Breast epithelium (tissue), 4 donors: ENCODE results near the gene CACNG4. TPM values are rescaled to one million over a fixed set of nuclear protein-coding genes. Genes with fewer than 3 reads are reported as not detected.

Experiments
- DNase-seq, 2 donors: peaks; one replicate each; pipeline ENCODE4 v3.0.0-alpha.2; 2019; ENCODE audit warnings: low spot score in 2 of 2
- H3K27ac ChIP-seq, 2 donors: fragments of 200-600 bp; sonication (generic) in 1 of 2; one replicate each; pipeline ENCODE4 v1.5.1; 2016 to 2019; ENCODE audit warnings: mild to moderate bottlenecking in 1 of 2
- H3K27me3 ChIP-seq, 2 donors: fragments of 200-600 bp; sonication (generic) in 1 of 2; one replicate each; pipeline versions ENCODE4 v1.5.1 to v1.6.0; 2017 to 2019; ENCODE audit warnings: control low read depth in 1 of 2, mild to moderate bottlenecking in 1 of 2
- H3K36me3 ChIP-seq: fragments of 200-600 bp; one replicate; pipeline ENCODE4 v1.5.1; 2019
- H3K4me1 ChIP-seq, 2 donors: fragments of 200-600 bp; sonication (generic); one replicate each; pipeline ENCODE4 v1.5.1; 2016 to 2019; ENCODE audit warnings: control low read depth in 1 of 2
- H3K4me3 ChIP-seq, 3 donors: fragments of 200-600 bp; sonication (generic); 1 replicate in 2 of 3; 2 replicates in 1 of 3; pipeline ENCODE4 v1.5.1; 2016 to 2019; ENCODE audit warnings: mild to moderate bottlenecking in 3 of 3, moderate library complexity in 2 of 3
- H3K9me3 ChIP-seq, 2 donors: fragments of 200-600 bp; sonication (generic) in 1 of 2; one replicate each; pipeline ENCODE4 v1.5.1; 2016 to 2019; ENCODE audit warnings: control low read depth in 1 of 2
- CTCF ChIP-seq, 3 donors: fragments of 450-650 bp; IDR thresholded peaks; one replicate each; pipeline ENCODE4 v1.5.1; 2016 to 2017; ENCODE audit warnings: antibody characterized with exemption in 3 of 3, mild to moderate bottlenecking in 3 of 3, moderate library complexity in 3 of 3
- POLR2A ChIP-seq: fragments of 450-650 bp; IDR thresholded peaks from one replicate; pipeline ENCODE4 v1.6.1; 2016; ENCODE audit warnings: antibody characterized with exemption, mild to moderate bottlenecking, moderate library complexity
- POLR2AphosphoS5 ChIP-seq, 3 donors: sonication (generic); formaldehyde crosslinking; IDR thresholded peaks; one replicate each; pipeline ENCODE4 v1.6.1; 2017; ENCODE audit warnings: antibody characterized with exemption in 3 of 3
- intact Hi-C: fragments of 100-400 bp; cut with DNase I; formaldehyde crosslinking; loops from one replicate; pipeline ENCODE4 v1.15.1; 2023; ENCODE audit warnings: low total_unique reads
- total RNA-seq, 3 donors: library from RNA; depleted of rRNA; stranded (reverse); fragments of >200 nt; gene quantifications; one replicate each; pipeline ENCODE4 v1.1.0, GENCODE V29; 2016

The CACNG4 gene
- total RNA-seq = 1 to 10 TPM in 2 of 3 donors, not detected in 1; 2.6 to 7.3 TPM

- H3K27me3 ChIP-seq = peaks cover 3 to 37% of the 10 kb centered on the region in 2 donors
- peak within 1 kb of the TSS; percentile 21 to 32 for H3K27ac ChIP-seq
- H3K4me3 ChIP-seq = peak within 1 kb of the TSS; percentile 29 to 75 (median 54)
- no peaks in the 10 kb centered on the region for H3K9me3 ChIP-seq
- H3K4me1 ChIP-seq = no peaks in the 10 kb centered on the region
- no peaks in the 10 kb centered on the region for H3K36me3 ChIP-seq
- intact Hi-C loops = no loop called here
- no peak for TF ChIP-seq POLR2AphosphoS5 (IDR thresholded peaks at IDR 0.05)
- TF ChIP-seq CTCF (IDR thresholded peaks at IDR 0.05) = no peak
- no peak for TF ChIP-seq POLR2A
- no peak for DNase-seq
These were observed at the start of gene CACNG4 for GRCh38 chr17:66963909-66964771. Gene CACNG4, plus strand, starts transcription at chr17:66964707. Its CDS starts 205 bp downstream, at chr17:66964912.

- H3K27ac ChIP-seq = no peak overlapping the region
- peak overlapping the region in 1 of 3 donors; percentile 43 for H3K4me3 ChIP-seq
- no peaks in the 10 kb centered on the region for H3K27me3 ChIP-seq
- peak; percentile 38 to 59 for DNase-seq
- no peaks in the 10 kb centered on the region for H3K36me3 ChIP-seq
- TF ChIP-seq CTCF (IDR thresholded peaks at IDR 0.05) (peak in 2 of 3 donors; percentile 44 to 61), POLR2AphosphoS5 (IDR thresholded peaks at IDR 0.05) (peak in 1 of 3 donors; percentile 17), POLR2A (no peak)
- intact Hi-C loops = no loop called here
- peaks cover 0 to 4% of the 10 kb centered on the region in 2 donors for H3K9me3 ChIP-seq
- H3K4me1 ChIP-seq = no peaks in the 10 kb centered on the region
These were observed 49.3 kb upstream of the CACNG4 start for GRCh38 chr17:66915204-66915611.

GRCh38 chr17:66915792-66916191 lies 48.7 kb upstream of the CACNG4 start:
- no peak for DNase-seq
- no peaks in the 10 kb centered on the region for H3K27me3 ChIP-seq
- H3K9me3 ChIP-seq = peaks cover 2 to 10% of the 10 kb centered on the region in 2 donors
- H3K36me3 ChIP-seq = no peaks in the 10 kb centered on the region
- H3K4me3 ChIP-seq = no peak overlapping the region
- no peaks in the 10 kb centered on the region for H3K4me1 ChIP-seq
- TF ChIP-seq POLR2AphosphoS5 (IDR thresholded peaks at IDR 0.05) (no peak), POLR2A (no peak), CTCF (IDR thresholded peaks at IDR 0.05) (no peak)
- H3K27ac ChIP-seq = no peak overlapping the region
- intact Hi-C loops = no loop called here

- Histone ChIP-seq H3K27me3 (no peaks in the 10 kb centered on the region), H3K9me3 (peaks cover 5 to 21% of the 10 kb centered on the region in 2 donors)
These were observed 47.6 kb upstream of the CACNG4 start for GRCh38 chr17:66916946-66917345.

More at GRCh38 chr17:66916946-66917345, 47.6 kb upstream of the CACNG4 start:
- no peak overlapping the region for H3K4me3 ChIP-seq
- intact Hi-C loops = no loop called here
- no peak for DNase-seq
- TF ChIP-seq POLR2AphosphoS5 (IDR thresholded peaks at IDR 0.05) (no peak), CTCF (IDR thresholded peaks at IDR 0.05) (no peak), POLR2A (no peak)
- H3K27ac ChIP-seq = no peak overlapping the region
- no peaks in the 10 kb centered on the region for H3K36me3 ChIP-seq
- H3K4me1 ChIP-seq = no peaks in the 10 kb centered on the region
